K562 (cell line): Measurements from ENCODE around the gene KLK5. TPM values are rescaled to one million over a fixed set of nuclear protein-coding genes. Genes with fewer than 3 reads are reported as not detected.

ENCODE experiments used
- ATAC-seq: fragments of 200-7000 bp; cut with Tn5 transposase; 3 replicates; pipeline ENCODE4 v1.9.1; 2020; ENCODE audit warnings: moderate library complexity
- BruUV-seq: library from RNA; stranded (reverse); fragments of 400-500 nt; replicated peaks from 2 replicates; lab custom pipeline; 2021; lab: Mats Ljungman, UMichigan
- CTCF ChIA-PET: fragments of 300-600 bp; formaldehyde crosslinking; extraction: SDS; loops from one replicate; lab custom pipeline; 2021; ENCODE audit warnings: low intra/inter-chr PET ratio; lab: Yijun Ruan, JAX
- POLR2A ChIA-PET: fragments of 300-600, 350-650 bp; sonication (Branson Sonifier 250); formaldehyde crosslinking; extraction: SDS; loops from one replicate; lab custom pipeline; 2021; ENCODE audit warnings: antibody characterized with exemption, inconsistent platforms; lab: Yijun Ruan, JAX
- DNase-seq, 4 experiments: peaks; one replicate each; pipeline versions ENCODE4 v3.0.0 to v3.0.0-alpha.2; 2011 to 2018; ENCODE audit warnings: low spot score in 3 of 4, mixed read lengths in 3 of 4; ENCODE audit errors: extremely low read depth in 1 of 4
- FAIRE-seq: peaks from 2 replicates; lab custom pipeline; 2011; peaks lifted over from hg19 to GRCh38; lab: Jason Lieb, UNC
- H2AFZ ChIP-seq: 2 replicates; pipeline ENCODE4 v1.6.0; 2011; ENCODE audit warnings: low read depth, low read length, control low read depth, inconsistent platforms
- H3K27ac ChIP-seq: fragments of 200-600 bp; 3 replicates; pipeline ENCODE4 v1.8.0; 2011; ENCODE audit warnings: low read depth, mild to moderate bottlenecking, control low read depth, inconsistent platforms, low read length, moderate library complexity, mixed read lengths; ENCODE audit errors: extremely low read depth
- H3K27me3 ChIP-seq, 2 experiments: fragments of 300-600 bp in 1 of 2; 2 replicates in 1 of 2; 3 replicates in 1 of 2; pipeline versions ENCODE4 v1.6.0 to v1.8.0; 2011; ENCODE audit warnings: inconsistent platforms in 2 of 2, low read length in 2 of 2, mild to moderate bottlenecking in 1 of 2, mixed read lengths in 1 of 2, moderate library complexity in 1 of 2; ENCODE audit not compliant: control insufficient read depth in 2 of 2, insufficient read depth in 2 of 2
- H3K36me3 ChIP-seq: fragments of 300-600 bp; 3 replicates; pipeline ENCODE4 v1.8.0; 2011; ENCODE audit warnings: mild to moderate bottlenecking, low read length, inconsistent platforms; ENCODE audit not compliant: control insufficient read depth, insufficient read depth
- H3K4me1 ChIP-seq, 2 experiments: fragments of 200-600 bp in 1 of 2; replicated peaks in 1 of 2; 2 replicates in 1 of 2; 3 replicates in 1 of 2; pipeline versions ENCODE4 v1.5.1 to v1.8.0; 2011; ENCODE audit warnings: inconsistent platforms in 2 of 2, low read length in 2 of 2, mild to moderate bottlenecking in 1 of 2, mixed read lengths in 1 of 2, moderate library complexity in 1 of 2; ENCODE audit not compliant: control insufficient read depth in 2 of 2, insufficient read depth in 2 of 2
- H3K4me2 ChIP-seq: 2 replicates; pipeline ENCODE4 v1.6.1; 2011; ENCODE audit warnings: low read length, control low read depth, inconsistent platforms, mixed read lengths; ENCODE audit not compliant: insufficient read depth
- H3K4me3 ChIP-seq: fragments of 200-600 bp; sonication (generic), shearing (Covaris generic); 2 replicates; pipeline ENCODE4 v1.5.1; 2016; ENCODE audit warnings: control low read depth, inconsistent platforms
- H3K79me2 ChIP-seq: fragments of 200-600 bp; 3 replicates; pipeline ENCODE4 v1.8.0; 2011; ENCODE audit warnings: low read length, inconsistent platforms; ENCODE audit not compliant: control insufficient read depth, insufficient read depth
- H3K9ac ChIP-seq, 2 experiments: 2 replicates each; pipeline versions ENCODE4 v1.6.0 to v1.6.1; 2011; ENCODE audit warnings: low read depth in 2 of 2, low read length in 2 of 2, control low read depth in 1 of 2, inconsistent platforms in 1 of 2, mild to moderate bottlenecking in 1 of 2, mixed read lengths in 1 of 2; ENCODE audit not compliant: insufficient read depth in 1 of 2
- H3K9me1 ChIP-seq: one replicate; pipeline ENCODE4 v1.6.0; 2011; ENCODE audit warnings: inconsistent platforms, mild to moderate bottlenecking, low read length, moderate library complexity; ENCODE audit not compliant: control insufficient read depth, insufficient read depth
- H3K9me3 ChIP-seq: replicated peaks from 2 replicates; pipeline ENCODE4 v1.5.1; 2011; ENCODE audit warnings: low read depth, low read length, inconsistent platforms; ENCODE audit not compliant: control insufficient read depth, insufficient read depth
- H4K20me1 ChIP-seq: replicated peaks from 2 replicates; pipeline ENCODE4 v1.6.1; 2011; ENCODE audit warnings: low read length, inconsistent platforms, mixed read lengths; ENCODE audit not compliant: control insufficient read depth, insufficient read depth
- CBFA2T3 ChIP-seq: fragments of 450-650 bp; IDR thresholded peaks from 2 replicates; pipeline ENCODE4 v1.6.1; 2017
- ESRRA ChIP-seq: fragments of 450-650 bp; IDR thresholded peaks from 2 replicates; pipeline ENCODE4 v1.6.1; 2014; ENCODE audit warnings: low read depth, mild to moderate bottlenecking, moderate library complexity, borderline replicate concordance
- FOXJ2 ChIP-seq: fragments of 200-800 bp; sonication (Bioruptor generic); IDR thresholded peaks from 2 replicates; pipeline ENCODE4 v1.6.1; 2016; ENCODE audit warnings: missing genetic modification characterization, missing compliant biosample characterization
- GTF2F1 ChIP-seq: IDR thresholded peaks from 2 replicates; pipeline ENCODE4 v1.6.1; 2011; ENCODE audit warnings: low read depth, low read length, improper control_type of control experiment
- JUND ChIP-seq, 2 experiments: IDR thresholded peaks; 2 replicates in 1 of 2; 3 replicates in 1 of 2; pipeline ENCODE4 v1.6.1; 2011; ENCODE audit warnings: borderline replicate concordance in 2 of 2, low read depth in 2 of 2, low read length in 2 of 2, improper control_type of control experiment in 1 of 2, missing biosample characterization in 1 of 2, missing genetic modification characterization in 1 of 2, missing genetic modification reagents in 1 of 2
- MEF2D ChIP-seq: conservative IDR thresholded peaks from 2 replicates; pipeline ENCODE4 v1.6.1; 2016; ENCODE audit warnings: low read depth, missing genetic modification characterization, missing compliant biosample characterization
- NCOA2 ChIP-seq, 2 experiments: fragments of 450-650 bp; IDR thresholded peaks; 2 replicates each; pipeline ENCODE4 v1.6.1; 2018; ENCODE audit warnings: mild to moderate bottlenecking in 2 of 2, moderate library complexity in 1 of 2; ENCODE audit not compliant: partially characterized antibody in 2 of 2
- NCOR1 ChIP-seq: fragments of 450-650 bp; IDR thresholded peaks from 2 replicates; pipeline ENCODE4 v1.6.1; 2016; ENCODE audit warnings: mild to moderate bottlenecking, moderate library complexity
- SOX6 ChIP-seq: fragments of 450-650 bp; IDR thresholded peaks from 2 replicates; pipeline ENCODE4 v1.6.1; 2014; ENCODE audit warnings: mild to moderate bottlenecking
- TAF9B ChIP-seq: fragments of 450-650 bp; IDR thresholded peaks from 2 replicates; pipeline ENCODE4 v1.6.1; 2018; ENCODE audit warnings: mild to moderate bottlenecking; ENCODE audit not compliant: partially characterized antibody
- TCF7L2 ChIP-seq: fragments of 150-350 bp; IDR thresholded peaks from 2 replicates; pipeline ENCODE4 v1.6.1; 2016; ENCODE audit warnings: low read depth, mild to moderate bottlenecking, low read length, moderate library complexity
- ZKSCAN8 ChIP-seq: fragments of 200-800 bp; sonication (Bioruptor generic); IDR thresholded peaks from 2 replicates; pipeline ENCODE4 v1.6.1; 2016; ENCODE audit warnings: missing genetic modification characterization, missing compliant biosample characterization
- WGBS: fragments of 100-300 bp; shearing (Covaris generic); methylation state at CpG from one replicate; pipeline ENCODE4 v1.1.6; 2016; ENCODE audit warnings: low coverage, mixed read lengths; ENCODE audit not compliant: insufficient coverage; ENCODE audit errors: missing lambda C conversion rate; 5-methylcytosine and 5-hydroxymethylcytosine counted together
- in situ Hi-C: fragments of 300-500 bp; cut with MboI; formaldehyde crosslinking; loops from 4 replicates; pipeline ENCODE4 v1.15.0; 2018; ENCODE audit warnings: inconsistent platforms, mixed read lengths
- intact Hi-C: fragments of 100-400 bp; cut with micrococcal nuclease; formaldehyde crosslinking; loops from 2 replicates; pipeline ENCODE4 v1.14.2; 2022
- polyA plus RNA-seq, 8 experiments: library from polyadenylated mRNA; depleted of rRNA in 4 of 8; stranded (reverse) in 5 of 8; unstranded in 3 of 8; fragments of >200 nt; fragmentation: Nextera tagmentation in 2 of 8; fragmentation: Illumina TruSeq in 1 of 8; extraction: Ambion mirVana in 2 of 8; extraction: Trizol in 1 of 8; gene quantifications; 2 replicates each; pipeline versions ENCODE4 v1.2.1 to v1.2.3, GENCODE V29; 2011 to 2014; ENCODE audit warnings: inconsistent platforms in 1 of 8, missing spikeins in 1 of 8
- total RNA-seq, 7 experiments: library from RNA; depleted of rRNA in 6 of 7; stranded (reverse); fragments of >200 nt in 6 of 7; fragmentation: Illumina TruSeq in 2 of 7; extraction: Trizol in 2 of 7; gene quantifications; 2 replicates each; pipeline versions ENCODE4 v1.2.1 to v1.2.3, GENCODE V29; 2011 to 2021; ENCODE audit warnings: low replicate concordance in 1 of 7
- TF ChIP-seq, protein P1 (sequence below): fragments of 250-450 bp; sonication (Bioruptor Pico); IDR thresholded peaks from 2 replicates; pipeline ENCODE4 v1.5.1; 2021; ENCODE audit warnings: mild to moderate bottlenecking
- TF ChIP-seq, protein P2 (sequence below): sonication (generic); formaldehyde crosslinking; IDR thresholded peaks from 2 replicates; pipeline ENCODE4 v1.8.0; 2022; ENCODE audit warnings: mild to moderate bottlenecking, missing genetic modification reagents, borderline replicate concordance
- TF ChIP-seq, protein P3 (sequence below): conservative IDR thresholded peaks from 2 replicates; pipeline ENCODE4 v1.6.1; 2011; ENCODE audit warnings: low read depth, mild to moderate bottlenecking, low read length; ENCODE audit not compliant: control insufficient read depth

Gene KLK5
- total and polyA plus RNA-seq, 9 of the 15 experiments (the other 6 are each of a cell fraction or from before 2014, with no cell fraction given), result not detected

DNA sequence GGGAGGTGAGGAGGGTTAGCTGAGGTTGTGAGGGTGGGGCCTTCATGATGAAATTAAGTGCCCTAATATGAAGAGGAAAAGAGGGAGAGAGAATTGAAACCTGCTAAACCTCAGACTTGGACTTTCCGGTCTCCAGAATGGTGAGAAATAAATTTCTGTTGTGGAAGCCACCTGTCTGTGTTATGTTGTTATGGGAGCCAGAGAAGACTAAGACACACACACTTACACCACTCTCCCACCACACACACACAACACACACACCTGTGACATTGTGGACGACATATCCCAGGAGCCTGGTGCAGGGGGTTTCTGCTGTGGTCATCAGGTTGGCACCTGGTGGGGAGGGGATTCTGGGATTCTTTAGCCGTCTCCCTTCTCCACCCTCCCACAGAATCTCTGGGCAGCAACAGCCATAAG lies 55.6 kb downstream of the KLK5 start (continued):
- TF ChIP-seq, protein P1, sequence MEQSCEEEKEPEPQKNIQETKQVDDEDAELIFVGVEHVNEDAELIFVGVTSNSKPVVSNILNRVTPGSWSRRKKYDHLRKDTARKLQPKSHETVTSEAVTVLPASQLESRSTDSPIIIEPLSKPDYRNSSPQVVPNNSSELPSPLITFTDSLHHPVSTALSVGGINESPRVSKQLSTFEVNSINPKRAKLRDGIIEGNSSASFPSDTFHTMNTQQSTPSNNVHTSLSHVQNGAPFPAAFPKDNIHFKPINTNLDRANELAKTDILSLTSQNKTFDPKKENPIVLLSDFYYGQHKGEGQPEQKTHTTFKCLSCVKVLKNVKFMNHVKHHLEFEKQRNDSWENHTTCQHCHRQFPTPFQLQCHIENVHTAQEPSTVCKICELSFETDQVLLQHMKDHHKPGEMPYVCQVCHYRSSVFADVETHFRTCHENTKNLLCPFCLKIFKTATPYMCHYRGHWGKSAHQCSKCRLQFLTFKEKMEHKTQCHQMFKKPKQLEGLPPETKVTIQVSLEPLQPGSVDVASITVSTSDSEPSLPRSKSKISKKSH, result no peak
- TF ChIP-seq, all 486 proteins: peak for 0

- peak; percentile 15 for FAIRE-seq
- Histone ChIP-seq H3K36me3 (no peaks in the 10 kb centered on the region), H3K79me2 (no peaks in the 10 kb centered on the region), H3K27me3 (peaks cover 0 to 14% of the 10 kb centered on the region in 2 experiments; a peak in 2 of 5 replicates), H3K9ac (peak overlapping the region in 1 of 2 experiments; percentile 29; a peak in 1 of 4 replicates), H3K4me3 (no peak overlapping the region), H3K9me3 (0 out of 2 replicates have a peak, but pooled peaks cover 3% of the 10 kb centered on the region), H3K4me1 (peaks cover 0 to 11% of the 10 kb centered on the region in 2 experiments; a peak in 3 of 5 replicates), H3K27ac (no peak overlapping the region), H2AFZ (peak overlapping the region; percentile 63; the same call in 1 of the 2 replicates), H3K4me2 (peak overlapping the region; percentile 38; the same call in 1 of the 2 replicates), H3K9me1 (peaks cover 4% of the 10 kb centered on the region), H4K20me1 (no peaks in the 10 kb centered on the region)
- WGBS, result 7% methylated on average over 6 of the region's 6 CpGs
- peak; percentile 40 to 67 (median 54) for DNase-seq
- in situ Hi-C loops (no loop called here), intact Hi-C loops (no loop called here)
- POLR2A ChIA-PET, result interaction anchor here (1.5 kb wide), 1 partner anchor 92 kb away, joined by 6 read pairs; no protein-coding TSS in a partner anchor
- peak; percentile 77 for ATAC-seq
- CTCF ChIA-PET, result no interaction called here
- BruUV-seq, result no TSS peak
- TF ChIP-seq TCF7L2 (no peak), TAF9B (peak; percentile 32), GTF2F1 (no peak), CBFA2T3 (peak; percentile 74), ZKSCAN8 (no peak), MEF2D (peak; percentile 25; the same call in 1 of the 2 replicates), ESRRA (peak; percentile 79; the same call in 1 of the 2 replicates), NCOA2 (IDR thresholded peaks at IDR 0.05; ENCODE audit: partially characterized antibody in 2 of 2) (no peak), SOX6 (peak; percentile 53), FOXJ2 (tag) (peak; percentile 68; the same call in 1 of the 2 replicates), NCOR1 (0 out of 2 replicates have a peak, but pooled peaks have one; percentile 9), JUND (IDR thresholded peaks at IDR 0.05; ENCODE audit: borderline replicate concordance, low read depth, low read length) (peak; percentile 98), JUND (tag; IDR thresholded peaks at IDR 0.05; ENCODE audit: borderline replicate concordance, low read depth, low read length) (peak; percentile 99)
- TF ChIP-seq, protein P2, sequence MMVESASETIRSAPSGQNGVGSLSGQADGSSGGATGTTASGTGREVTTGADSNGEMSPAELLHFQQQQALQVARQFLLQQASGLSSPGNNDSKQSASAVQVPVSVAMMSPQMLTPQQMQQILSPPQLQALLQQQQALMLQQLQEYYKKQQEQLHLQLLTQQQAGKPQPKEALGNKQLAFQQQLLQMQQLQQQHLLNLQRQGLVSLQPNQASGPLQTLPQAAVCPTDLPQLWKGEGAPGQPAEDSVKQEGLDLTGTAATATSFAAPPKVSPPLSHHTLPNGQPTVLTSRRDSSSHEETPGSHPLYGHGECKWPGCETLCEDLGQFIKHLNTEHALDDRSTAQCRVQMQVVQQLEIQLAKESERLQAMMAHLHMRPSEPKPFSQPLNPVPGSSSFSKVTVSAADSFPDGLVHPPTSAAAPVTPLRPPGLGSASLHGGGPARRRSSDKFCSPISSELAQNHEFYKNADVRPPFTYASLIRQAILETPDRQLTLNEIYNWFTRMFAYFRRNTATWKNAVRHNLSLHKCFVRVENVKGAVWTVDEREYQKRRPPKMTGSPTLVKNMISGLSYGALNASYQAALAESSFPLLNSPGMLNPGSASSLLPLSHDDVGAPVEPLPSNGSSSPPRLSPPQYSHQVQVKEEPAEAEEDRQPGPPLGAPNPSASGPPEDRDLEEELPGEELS (CRISPR knock-in tag), result 0 out of 2 replicates have a peak, but pooled peaks have one; percentile 69
- TF ChIP-seq, protein P3, sequence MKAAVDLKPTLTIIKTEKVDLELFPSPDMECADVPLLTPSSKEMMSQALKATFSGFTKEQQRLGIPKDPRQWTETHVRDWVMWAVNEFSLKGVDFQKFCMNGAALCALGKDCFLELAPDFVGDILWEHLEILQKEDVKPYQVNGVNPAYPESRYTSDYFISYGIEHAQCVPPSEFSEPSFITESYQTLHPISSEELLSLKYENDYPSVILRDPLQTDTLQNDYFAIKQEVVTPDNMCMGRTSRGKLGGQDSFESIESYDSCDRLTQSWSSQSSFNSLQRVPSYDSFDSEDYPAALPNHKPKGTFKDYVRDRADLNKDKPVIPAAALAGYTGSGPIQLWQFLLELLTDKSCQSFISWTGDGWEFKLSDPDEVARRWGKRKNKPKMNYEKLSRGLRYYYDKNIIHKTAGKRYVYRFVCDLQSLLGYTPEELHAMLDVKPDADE, result no peak
Measured at GRCh38 chr19:50896591-50897190, 56.1 kb downstream of the KLK5 start.
